GM08714 (cell line): ENCODE data around the gene ATXN1.
A peak's percentile ranks its signal among the peaks of the same experiment; 100 is the strongest.

ENCODE experiments used
- H3K4me3 ChIP-seq: fragments of 200-500 bp; sonication (Bioruptor generic); 2 replicates; pipeline ENCODE4 v1.5.1; 2014; ENCODE audit warnings: mild to moderate bottlenecking, low read length, inconsistent platforms
- ZNF274 ChIP-seq: IDR thresholded peaks from 2 replicates; pipeline ENCODE4 v1.6.1; 2012; ENCODE audit warnings: mild to moderate bottlenecking, low read depth, low read length

ATXN1 gene

GRCh38 chr6:16521528-16521927 lies 239.7 kb downstream of the ATXN1 start:
- H3K4me3 ChIP-seq = no peak overlapping the region
- no peak for TF ChIP-seq ZNF274

DNA sequence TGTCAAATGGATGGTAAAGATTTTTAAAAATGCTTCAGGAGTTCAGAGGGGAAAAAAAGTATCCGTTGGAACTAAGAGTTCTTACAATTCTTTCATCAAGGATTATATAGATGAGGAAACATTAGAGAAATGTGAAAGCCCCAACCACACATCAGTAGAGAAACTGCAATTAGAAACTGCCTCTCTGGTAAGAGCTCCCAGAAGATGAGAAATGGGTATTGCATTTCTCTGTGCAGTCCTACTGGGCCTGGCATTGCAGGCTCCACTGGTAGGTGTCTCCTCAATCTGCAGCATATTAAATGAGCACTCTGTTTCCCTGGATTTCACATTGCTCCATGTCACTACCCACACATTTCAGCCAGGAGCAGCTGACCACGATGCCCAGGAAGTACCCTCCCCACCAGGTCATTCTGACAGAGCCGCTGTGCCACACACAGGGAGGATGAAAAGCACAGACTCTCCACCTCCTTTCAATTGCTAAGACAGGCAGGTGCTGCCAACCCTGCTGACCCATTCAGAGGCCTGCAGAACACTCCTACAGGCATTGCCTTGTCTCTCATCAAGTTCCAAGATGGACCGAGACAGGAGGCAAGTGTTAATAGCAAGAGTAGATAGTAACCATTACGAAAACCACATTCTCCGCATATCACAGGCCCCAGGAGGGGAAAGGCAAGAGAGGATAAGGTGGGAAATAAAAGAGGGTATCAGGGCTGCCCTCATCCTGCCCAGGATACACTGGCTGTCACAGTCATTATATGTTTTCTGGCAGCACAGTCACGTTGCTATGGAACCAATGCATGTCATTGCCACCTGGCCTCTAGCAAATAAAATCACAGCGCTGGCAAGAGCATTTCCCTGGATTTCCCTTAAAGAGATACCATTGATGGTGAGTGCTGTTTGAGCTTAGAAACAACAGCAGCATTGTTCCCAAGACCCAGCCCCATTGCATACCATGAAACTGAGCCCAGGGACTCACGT lies 241.7 kb downstream of the ATXN1 start:
- no peak for TF ChIP-seq ZNF274
- H3K4me3 ChIP-seq = no peak overlapping the region

DNA sequence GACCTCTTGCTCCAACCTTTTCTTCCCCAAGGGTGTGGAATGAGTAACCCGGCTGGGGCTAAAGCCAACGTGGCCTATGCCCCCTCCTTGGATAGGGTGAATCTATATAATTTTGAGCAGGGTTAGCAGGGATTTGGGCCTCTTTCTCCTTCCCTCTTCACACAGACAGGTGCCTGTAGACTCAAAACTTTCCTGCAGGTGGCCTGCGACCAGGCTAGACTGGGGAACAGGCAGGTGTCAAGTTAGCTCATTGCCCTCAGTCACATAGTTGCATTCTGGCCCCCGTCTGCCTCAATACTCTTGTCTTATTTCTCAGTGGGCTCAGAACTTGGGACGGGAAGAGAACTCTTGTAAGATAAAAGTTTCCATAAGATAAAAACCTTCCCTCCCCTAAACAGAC lies 243.0 kb downstream of the ATXN1 start:
- no peak for TF ChIP-seq ZNF274
- no peak overlapping the region for H3K4me3 ChIP-seq

GRCh38 chr6:16514249-16514648 lies 247.0 kb downstream of the ATXN1 start:
- no peak for TF ChIP-seq ZNF274
- no peak overlapping the region for H3K4me3 ChIP-seq

GRCh38 chr6:16512544-16513290 lies 248.5 kb downstream of the ATXN1 start:
- no peak overlapping the region for H3K4me3 ChIP-seq
- no peak for TF ChIP-seq ZNF274

GRCh38 chr6:16511723-16512489 lies 249.4 kb downstream of the ATXN1 start:
- no peak for TF ChIP-seq ZNF274

GRCh38 chr6:16511040-16511660 lies 250.1 kb downstream of the ATXN1 start:
- H3K4me3 ChIP-seq = no peak overlapping the region; the same call in 1 of the 2 replicates
- TF ChIP-seq ZNF274 = no peak

More at GRCh38 chr6:16511723-16512489, 249.4 kb downstream of the ATXN1 start:
- H3K4me3 ChIP-seq = no peak overlapping the region; the same call in 1 of the 2 replicates

DNA sequence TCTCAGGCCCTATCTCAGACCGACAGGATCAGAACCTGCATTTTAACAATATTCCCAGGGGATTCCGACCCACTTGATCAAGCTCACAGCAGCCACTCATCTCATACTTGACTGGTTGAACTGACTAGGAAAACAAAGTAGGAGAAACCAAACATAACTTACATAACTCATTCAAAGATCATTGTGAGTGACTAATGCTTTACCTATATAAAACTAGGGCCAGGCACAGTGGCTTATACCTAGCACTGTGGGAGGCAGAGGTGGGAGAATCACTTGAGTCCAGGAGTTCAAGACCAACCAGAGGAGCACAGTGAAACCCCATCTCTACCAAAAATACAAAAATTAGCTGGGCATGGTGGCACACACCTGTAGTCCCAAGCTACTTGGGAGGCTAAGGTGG lies 251.0 kb downstream of the ATXN1 start:
- H3K4me3 ChIP-seq = no peak overlapping the region
- no peak for TF ChIP-seq ZNF274

GRCh38 chr6:16508959-16509358 lies 252.3 kb downstream of the ATXN1 start:
- H3K4me3 ChIP-seq = no peak overlapping the region
- TF ChIP-seq ZNF274 = no peak

DNA sequence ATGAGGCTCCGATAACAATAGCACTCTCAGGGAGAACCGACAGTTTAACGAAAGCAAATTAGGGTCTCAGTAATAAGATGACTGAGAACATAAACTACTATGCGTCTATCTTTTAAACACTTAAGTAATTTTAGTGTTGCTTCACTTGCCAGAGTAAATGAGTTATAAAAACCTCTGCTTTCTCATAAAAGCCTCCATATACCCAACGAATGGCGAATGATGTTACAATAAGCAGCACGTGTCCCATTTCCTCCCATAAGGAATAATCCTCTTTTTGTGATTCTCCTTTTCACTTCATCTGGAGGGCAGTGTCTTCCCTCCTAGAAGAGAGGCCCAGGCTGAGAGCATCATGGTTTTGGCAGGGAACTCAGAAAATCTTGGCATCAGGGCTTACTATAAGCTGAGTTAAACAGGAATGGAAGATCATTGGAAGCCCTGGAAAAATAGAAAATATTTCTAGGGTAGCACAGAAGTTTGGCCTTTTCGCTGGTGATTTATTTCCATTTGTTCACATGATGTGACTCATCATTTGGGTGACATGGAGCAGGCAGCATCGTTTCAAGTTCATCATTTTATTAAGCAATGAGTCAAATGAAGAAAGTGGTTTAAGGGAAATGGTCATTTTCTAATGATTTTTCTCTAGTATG lies 255.4 kb downstream of the ATXN1 start:
- TF ChIP-seq ZNF274 = no peak
- no peak overlapping the region for H3K4me3 ChIP-seq

- TF ChIP-seq ZNF274 = no peak
- H3K4me3 ChIP-seq = peak overlapping the region; percentile 34; the same call in 1 of the 2 replicates
Observed at GRCh38 chr6:16504609-16505008, 256.7 kb downstream of the ATXN1 start.

GRCh38 chr6:16503970-16504415 lies 257.3 kb downstream of the ATXN1 start:
- no peak overlapping the region; the same call in 1 of the 2 replicates for H3K4me3 ChIP-seq
- no peak for TF ChIP-seq ZNF274

- peak overlapping the region; percentile 54; the same call in 1 of the 2 replicates for H3K4me3 ChIP-seq
- TF ChIP-seq ZNF274 = no peak
Observed at GRCh38 chr6:16503241-16503775, 258.0 kb downstream of the ATXN1 start.
